ENCODE results near the gene MARCHF9.
"Not testable (repeated sequence)": the region's sequence is repeated elsewhere in the genome, so short reads cannot be mapped to it uniquely, and the experiment has no call there.

The MARCHF9 gene

GRCh38 chr12:57717846-57718640, 36.9 kb upstream of the MARCHF9 start:
- H3K4me2 ChIP-seq: no peak overlapping the region
- no peak for TF ChIP-seq Cebpa-rat (IDR thresholded peaks at IDR 0.05)
- H3K9ac ChIP-seq: no peak overlapping the region
- no peak overlapping the region for H3K4me3 ChIP-seq
- no peaks in the 10 kb centered on the region for H3K27me3 ChIP-seq
- H3K36me3 ChIP-seq: peaks cover 91% of the 10 kb centered on the region
- H3K27ac ChIP-seq: no peak overlapping the region
- peaks cover 7% of the 10 kb centered on the region; the same call in 1 of the 2 replicates for H4K20me1 ChIP-seq
- H3K9me3 ChIP-seq: no peaks in the 10 kb centered on the region
- H3K4me1 ChIP-seq: no peaks in the 10 kb centered on the region

GRCh38 chr12:57718641-57719528, 36.0 kb upstream of the MARCHF9 start:
- no peaks in the 10 kb centered on the region for H3K4me1 ChIP-seq
- TF ChIP-seq Cebpa-rat (IDR thresholded peaks at IDR 0.05): no peak
- peaks cover 7% of the 10 kb centered on the region; the same call in 1 of the 2 replicates for H4K20me1 ChIP-seq
- H3K4me3 ChIP-seq: no peak overlapping the region
- no peak overlapping the region for H3K27ac ChIP-seq
- no peaks in the 10 kb centered on the region for H3K9me3 ChIP-seq
- no peak overlapping the region for H3K9ac ChIP-seq
- no peak overlapping the region for H3K4me2 ChIP-seq
- peaks cover 91% of the 10 kb centered on the region for H3K36me3 ChIP-seq
- H3K27me3 ChIP-seq: no peaks in the 10 kb centered on the region

- Histone ChIP-seq H3K9me3 (no peaks in the 10 kb centered on the region), H3K4me1 (0 out of 2 replicates have a peak, but pooled peaks cover 2% of the 10 kb centered on the region), H3K4me2 (no peak overlapping the region), H3K27me3 (no peaks in the 10 kb centered on the region), H3K4me3 (no peak overlapping the region), H4K20me1 (peaks cover 7% of the 10 kb centered on the region; the same call in 1 of the 2 replicates), H3K36me3 (peaks cover 82% of the 10 kb centered on the region), H3K9ac (no peak overlapping the region), H3K27ac (no peak overlapping the region)
- TF ChIP-seq Cebpa-rat (IDR thresholded peaks at IDR 0.05): no peak
Measured at GRCh38 chr12:57719777-57720605, 34.9 kb upstream of the MARCHF9 start.

- no peak for TF ChIP-seq Cebpa-rat (IDR thresholded peaks at IDR 0.05)
- Histone ChIP-seq H3K9me3 (peaks cover under 1% of the 10 kb centered on the region; the same call in 1 of the 2 replicates), H3K27me3 (no peaks in the 10 kb centered on the region), H3K4me2 (no peak overlapping the region), H4K20me1 (peaks cover 7% of the 10 kb centered on the region; the same call in 1 of the 2 replicates), H3K4me3 (no peak overlapping the region), H3K4me1 (0 out of 2 replicates have a peak, but pooled peaks cover 6% of the 10 kb centered on the region), H3K36me3 (peaks cover 77% of the 10 kb centered on the region), H3K27ac (no peak overlapping the region), H3K9ac (no peak overlapping the region)
Measured at GRCh38 chr12:57720606-57721595, 34.0 kb upstream of the MARCHF9 start.

- not testable (repeated sequence) for H3K4me1 ChIP-seq, H4K20me1 ChIP-seq
Measured at GRCh38 chr12:57721846-57722608, 32.9 kb upstream of the MARCHF9 start.

GRCh38 chr12:57722716-57723629, 31.9 kb upstream of the MARCHF9 start:
- H3K27ac ChIP-seq: no peak overlapping the region
- H4K20me1 ChIP-seq: peaks cover 7% of the 10 kb centered on the region; the same call in 1 of the 2 replicates
- 0 out of 2 replicates have a peak, but pooled peaks cover 6% of the 10 kb centered on the region for H3K4me1 ChIP-seq
- no peak for TF ChIP-seq Cebpa-rat (IDR thresholded peaks at IDR 0.05)
- H3K9ac ChIP-seq: no peak overlapping the region
- peaks cover 77% of the 10 kb centered on the region for H3K36me3 ChIP-seq
- H3K4me2 ChIP-seq: no peak overlapping the region
- H3K27me3 ChIP-seq: no peaks in the 10 kb centered on the region
- H3K4me3 ChIP-seq: no peak overlapping the region
- peaks cover 18% of the 10 kb centered on the region for H3K9me3 ChIP-seq

More at GRCh38 chr12:57721846-57722608, 32.9 kb upstream of the MARCHF9 start:
- H3K4me3 ChIP-seq, H3K4me2 ChIP-seq, H3K9ac ChIP-seq, H3K27ac ChIP-seq, H3K27me3 ChIP-seq: not testable (repeated sequence)
- Histone ChIP-seq H3K36me3 (peaks cover 77% of the 10 kb centered on the region), H3K9me3 (peaks cover 12% of the 10 kb centered on the region)

GRCh38 chr12:57723630-57723962, 31.3 kb upstream of the MARCHF9 start:
- Histone ChIP-seq H4K20me1 (peaks cover 7% of the 10 kb centered on the region; the same call in 1 of the 2 replicates), H3K4me3 (no peak overlapping the region), H3K27ac (no peak overlapping the region), H3K9me3 (peaks cover 18% of the 10 kb centered on the region), H3K4me1 (0 out of 2 replicates have a peak, but pooled peaks cover 6% of the 10 kb centered on the region), H3K9ac (no peak overlapping the region), H3K36me3 (peaks cover 77% of the 10 kb centered on the region), H3K4me2 (no peak overlapping the region), H3K27me3 (no peaks in the 10 kb centered on the region)
- no peak for TF ChIP-seq Cebpa-rat (IDR thresholded peaks at IDR 0.05)
